GM12878 (cell line): ENCODE results near the gene SCEL. TPM values are rescaled to one million over a fixed set of nuclear protein-coding genes. Genes with fewer than 3 reads are reported as not detected.
A peak's percentile ranks its signal among the peaks of the same experiment; 100 is the strongest.

Experiments used
- ATF2 ChIP-seq: IDR thresholded peaks from 2 replicates; pipeline ENCODE4 v1.6.1; 2012; ENCODE audit warnings: low read length, inconsistent platforms
- CEBPB ChIP-seq, 2 experiments: fragments of 150-350 bp in 1 of 2; IDR thresholded peaks; 2 replicates each; pipeline ENCODE4 v1.6.1; 2012 to 2014; ENCODE audit warnings: low read depth in 2 of 2, low read length in 2 of 2, borderline replicate concordance in 1 of 2, inconsistent platforms in 1 of 2
- CREM ChIP-seq: IDR thresholded peaks from 2 replicates; pipeline ENCODE4 v1.6.1; 2014; ENCODE audit warnings: antibody characterized with exemption, low read depth
- EP300 ChIP-seq, 2 experiments: fragments of 150-350 bp in 1 of 2; IDR thresholded peaks; 2 replicates each; pipeline ENCODE4 v1.6.1; 2011 to 2012; ENCODE audit warnings: low read depth in 2 of 2, low read length in 2 of 2, borderline replicate concordance in 1 of 2, improper control_type of control experiment in 1 of 2, inconsistent platforms in 1 of 2; ENCODE audit not compliant: control insufficient read depth in 1 of 2
- FOXK2 ChIP-seq: fragments of 450-650 bp; IDR thresholded peaks from 2 replicates; pipeline ENCODE4 v1.6.1; 2017; ENCODE audit warnings: mild to moderate bottlenecking, moderate library complexity
- HCFC1 ChIP-seq: fragments of 150-350 bp; IDR thresholded peaks from 2 replicates; pipeline ENCODE4 v1.6.1; 2014; ENCODE audit warnings: low read length
- IKZF1 ChIP-seq: fragments of 450-650 bp; conservative IDR thresholded peaks from 2 replicates; pipeline ENCODE4 v1.6.1; 2017; ENCODE audit warnings: antibody characterized with exemption, mild to moderate bottlenecking
- NBN ChIP-seq: fragments of 450-650 bp; IDR thresholded peaks from 2 replicates; pipeline ENCODE4 v1.6.1; 2016
- NR2C1 ChIP-seq: fragments of 450-650 bp; IDR thresholded peaks from 2 replicates; pipeline ENCODE4 v1.6.1; 2017; ENCODE audit warnings: antibody characterized with exemption, mild to moderate bottlenecking, moderate library complexity
- NR2F1 ChIP-seq: fragments of 450-650 bp; conservative IDR thresholded peaks from 2 replicates; pipeline ENCODE4 v1.6.1; 2017; ENCODE audit warnings: mild to moderate bottlenecking
- RELB ChIP-seq: fragments of 450-650 bp; IDR thresholded peaks from 2 replicates; pipeline ENCODE4 v1.6.1; 2017; ENCODE audit warnings: low read depth, mild to moderate bottlenecking, moderate library complexity
- RUNX3 ChIP-seq: IDR thresholded peaks from 2 replicates; pipeline ENCODE4 v1.6.1; 2012; ENCODE audit warnings: low read length, inconsistent platforms
- SPI1 ChIP-seq: IDR thresholded peaks from 2 replicates; pipeline ENCODE4 v1.6.1; 2011; ENCODE audit warnings: low read depth, mild to moderate bottlenecking, low read length, moderate library complexity, borderline replicate concordance; ENCODE audit not compliant: insufficient read depth
- SRF ChIP-seq, 2 experiments: IDR thresholded peaks; 2 replicates each; pipeline ENCODE4 v1.6.1; 2011; ENCODE audit warnings: low read depth in 2 of 2, low read length in 2 of 2, mild to moderate bottlenecking in 1 of 2, moderate library complexity in 1 of 2
- SUPT20H ChIP-seq: IDR thresholded peaks from 2 replicates; pipeline ENCODE4 v1.6.1; 2011; ENCODE audit warnings: low read depth, mild to moderate bottlenecking, low read length, moderate library complexity, borderline replicate concordance; ENCODE audit not compliant: control insufficient read depth
- ZNF217 ChIP-seq: fragments of 450-650 bp; IDR thresholded peaks from 2 replicates; pipeline ENCODE4 v1.6.1; 2017; ENCODE audit warnings: antibody characterized with exemption, mild to moderate bottlenecking
- ZSCAN29 ChIP-seq: fragments of 450-650 bp; IDR thresholded peaks from 2 replicates; pipeline ENCODE4 v1.6.1; 2017; ENCODE audit warnings: mild to moderate bottlenecking, moderate library complexity
- polyA plus RNA-seq, 11 experiments: library from polyadenylated mRNA; depleted of rRNA in 4 of 11; unstranded in 6 of 11; stranded (reverse) in 5 of 11; fragments of >200 nt; fragmentation: Nextera tagmentation in 4 of 11; fragmentation: Illumina TruSeq in 1 of 11; extraction: Ambion mirVana in 4 of 11; extraction: Trizol in 1 of 11; gene quantifications; 1 replicate in 1 of 11; 2 replicates in 10 of 11; pipeline versions ENCODE4 v1.2.1 to v1.2.3, GENCODE V29; 2011 to 2016; ENCODE audit warnings: inconsistent platforms in 2 of 11, missing spikeins in 2 of 11, low read depth in 1 of 11
- total RNA-seq, 4 experiments: library from RNA; depleted of rRNA in 3 of 4; stranded (reverse); fragments of >200 nt in 3 of 4; fragmentation: Illumina TruSeq in 1 of 4; extraction: Trizol in 1 of 4; gene quantifications; 2 replicates each; pipeline versions ENCODE4 v1.2.1 to v1.2.3, GENCODE V29; 2013 to 2021
- TF ChIP-seq, protein P1 (sequence below): fragments of 450-650 bp; formaldehyde crosslinking; IDR thresholded peaks from 2 replicates; pipeline ENCODE4 v1.5.0; 2022; ENCODE audit warnings: mild to moderate bottlenecking, missing genetic modification characterization
- TF ChIP-seq, protein P2 (sequence below): IDR thresholded peaks from 2 replicates; pipeline ENCODE4 v1.6.1; 2012; ENCODE audit warnings: low read depth, low read length, improper control_type of control experiment

SCEL gene
- total and polyA plus RNA-seq, 10 of the 15 experiments (the other 5 are each of a cell fraction or from before 2014, with no cell fraction given) = 0.09 to 0.68 (median 0.16) TPM; not detected in 1

- TF ChIP-seq IKZF1 = peak; percentile 47; the same call in 1 of the 2 replicates
- TF ChIP-seq CEBPB (IDR thresholded peaks at IDR 0.05; ENCODE audit: borderline replicate concordance in 1 of 2, low read depth in 2 of 2, low read length in 2 of 2) = no peak
- no peak for TF ChIP-seq CREM
- peak; percentile 33; the same call in 1 of the 2 replicates for TF ChIP-seq ZNF217
- peak; percentile 27 to 50; a peak in 3 of 4 replicates for TF ChIP-seq EP300 (IDR thresholded peaks at IDR 0.05; ENCODE audit: borderline replicate concordance in 1 of 2, control insufficient read depth in 1 of 2, low read depth in 2 of 2, low read length in 2 of 2)
- TF ChIP-seq ZSCAN29 = no peak
- TF ChIP-seq ATF2 = peak; percentile 48; the same call in 1 of the 2 replicates
- no peak for TF ChIP-seq FOXK2
- TF ChIP-seq SRF (IDR thresholded peaks at IDR 0.05; ENCODE audit: low read depth in 2 of 2, low read length in 2 of 2) = no peak
- no peak for TF ChIP-seq HCFC1
- TF ChIP-seq NR2C1 = no peak
- TF ChIP-seq NBN = 0 out of 2 replicates have a peak, but pooled peaks have one; percentile 23
- TF ChIP-seq RUNX3 = peak; percentile 50
- TF ChIP-seq, protein P1, sequence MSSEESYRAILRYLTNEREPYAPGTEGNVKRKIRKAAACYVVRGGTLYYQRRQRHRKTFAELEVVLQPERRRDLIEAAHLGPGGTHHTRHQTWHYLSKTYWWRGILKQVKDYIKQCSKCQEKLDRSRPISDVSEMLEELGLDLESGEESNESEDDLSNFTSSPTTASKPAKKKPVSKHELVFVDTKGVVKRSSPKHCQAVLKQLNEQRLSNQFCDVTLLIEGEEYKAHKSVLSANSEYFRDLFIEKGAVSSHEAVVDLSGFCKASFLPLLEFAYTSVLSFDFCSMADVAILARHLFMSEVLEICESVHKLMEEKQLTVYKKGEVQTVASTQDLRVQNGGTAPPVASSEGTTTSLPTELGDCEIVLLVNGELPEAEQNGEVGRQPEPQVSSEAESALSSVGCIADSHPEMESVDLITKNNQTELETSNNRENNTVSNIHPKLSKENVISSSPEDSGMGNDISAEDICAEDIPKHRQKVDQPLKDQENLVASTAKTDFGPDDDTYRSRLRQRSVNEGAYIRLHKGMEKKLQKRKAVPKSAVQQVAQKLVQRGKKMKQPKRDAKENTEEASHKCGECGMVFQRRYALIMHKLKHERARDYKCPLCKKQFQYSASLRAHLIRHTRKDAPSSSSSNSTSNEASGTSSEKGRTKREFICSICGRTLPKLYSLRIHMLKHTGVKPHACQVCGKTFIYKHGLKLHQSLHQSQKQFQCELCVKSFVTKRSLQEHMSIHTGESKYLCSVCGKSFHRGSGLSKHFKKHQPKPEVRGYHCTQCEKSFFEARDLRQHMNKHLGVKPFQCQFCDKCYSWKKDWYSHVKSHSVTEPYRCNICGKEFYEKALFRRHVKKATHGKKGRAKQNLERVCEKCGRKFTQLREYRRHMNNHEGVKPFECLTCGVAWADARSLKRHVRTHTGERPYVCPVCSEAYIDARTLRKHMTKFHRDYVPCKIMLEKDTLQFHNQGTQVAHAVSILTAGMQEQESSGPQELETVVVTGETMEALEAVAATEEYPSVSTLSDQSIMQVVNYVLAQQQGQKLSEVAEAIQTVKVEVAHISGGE (CRISPR knock-in tag) = no peak
- no peak for TF ChIP-seq SUPT20H
- peak; percentile 88 for TF ChIP-seq SPI1
- TF ChIP-seq, protein P2, sequence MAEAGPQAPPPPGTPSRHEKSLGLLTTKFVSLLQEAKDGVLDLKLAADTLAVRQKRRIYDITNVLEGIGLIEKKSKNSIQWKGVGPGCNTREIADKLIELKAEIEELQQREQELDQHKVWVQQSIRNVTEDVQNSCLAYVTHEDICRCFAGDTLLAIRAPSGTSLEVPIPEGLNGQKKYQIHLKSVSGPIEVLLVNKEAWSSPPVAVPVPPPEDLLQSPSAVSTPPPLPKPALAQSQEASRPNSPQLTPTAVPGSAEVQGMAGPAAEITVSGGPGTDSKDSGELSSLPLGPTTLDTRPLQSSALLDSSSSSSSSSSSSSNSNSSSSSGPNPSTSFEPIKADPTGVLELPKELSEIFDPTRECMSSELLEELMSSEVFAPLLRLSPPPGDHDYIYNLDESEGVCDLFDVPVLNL = no peak
- TF ChIP-seq RELB = peak; percentile 45; the same call in 1 of the 2 replicates
- 0 out of 2 replicates have a peak, but pooled peaks have one; percentile 5 for TF ChIP-seq NR2F1
- TF ChIP-seq, all 136 proteins: peak for 17
Observed at GRCh38 chr13:77544758-77545338, 9.3 kb downstream of the SCEL start (continued).
